ENCODE measurements around the gene CD86. TPM values are rescaled to one million over a fixed set of nuclear protein-coding genes. Genes with fewer than 3 reads are reported as not detected.

The CD86 gene
- total RNA-seq = 29.5 TPM
- long read RNA-seq, transcript CD86-202 (7 exons, 2,708 nt) = major isoform, 12 of 21 reads
- long read RNA-seq, partial matches to known transcripts = 1 of 21 reads
- long read RNA-seq, other reads (novel, unspliced or antisense) = 7 of 21 reads

GRCh38 chr3:122055215-122055614 lies at the start of gene CD86:
Gene CD86 (plus strand): TSS chr3:122055362. CDS start chr3:122055490, 128 bp downstream.
- intact Hi-C loops (cut with DNase I) = no loop called here
- peak; percentile 69 to 74 for ATAC-seq
- Histone ChIP-seq H3K9me3 (no peaks in the 10 kb centered on the region), H3K27ac (peak within 1 kb of the TSS; percentile 44), H3K4me1 (no peaks in the 10 kb centered on the region), H3K4me3 (peak within 1 kb of the TSS; percentile 41), H3K36me3 (no peaks in the 10 kb centered on the region), H3K27me3 (ENCODE audit: low read depth) (no peaks in the 10 kb centered on the region)
- no peak for TF ChIP-seq CTCF (IDR thresholded peaks at IDR 0.05)
- no peak for DNase-seq

GRCh38 chr3:122006267-122006666 lies 48.9 kb upstream of the CD86 start:
- no peak for ATAC-seq
- peaks cover 10% of the 10 kb centered on the region for H3K4me1 ChIP-seq
- H3K27me3 ChIP-seq (ENCODE audit: low read depth) = no peaks in the 10 kb centered on the region
- H3K9me3 ChIP-seq = no peaks in the 10 kb centered on the region
- no peak for TF ChIP-seq CTCF (IDR thresholded peaks at IDR 0.05)
- intact Hi-C loops (cut with DNase I) = no loop called here
- H3K36me3 ChIP-seq = peaks cover 3% of the 10 kb centered on the region
- DNase-seq = no peak
- no peak overlapping the region for H3K4me3 ChIP-seq
- no peak overlapping the region for H3K27ac ChIP-seq

GRCh38 chr3:122008166-122008565 lies 47.0 kb upstream of the CD86 start:
- intact Hi-C loops (cut with DNase I) = no loop called here
- no peak for TF ChIP-seq CTCF (IDR thresholded peaks at IDR 0.05)

GRCh38 chr3:122010506-122010905 lies 44.7 kb upstream of the CD86 start:
- H3K9me3 ChIP-seq = no peaks in the 10 kb centered on the region
- ATAC-seq (no peak), DNase-seq (no peak)
- intact Hi-C loops (cut with DNase I) = no loop called here
- TF ChIP-seq CTCF (IDR thresholded peaks at IDR 0.05) = no peak
- no peak overlapping the region for H3K27ac ChIP-seq
- no peaks in the 10 kb centered on the region for H3K36me3 ChIP-seq
- no peaks in the 10 kb centered on the region for H3K27me3 ChIP-seq (ENCODE audit: low read depth)
- no peaks in the 10 kb centered on the region for H3K4me1 ChIP-seq
- no peak overlapping the region for H3K4me3 ChIP-seq

More at GRCh38 chr3:122008166-122008565, 47.0 kb upstream of the CD86 start:
- H3K27me3 ChIP-seq (ENCODE audit: low read depth) = no peaks in the 10 kb centered on the region
- no peaks in the 10 kb centered on the region for H3K9me3 ChIP-seq
- no peak overlapping the region for H3K27ac ChIP-seq
- no peak for ATAC-seq
- no peaks in the 10 kb centered on the region for H3K36me3 ChIP-seq
- DNase-seq = no peak
- peaks cover 10% of the 10 kb centered on the region for H3K4me1 ChIP-seq
- H3K4me3 ChIP-seq = no peak overlapping the region

GRCh38 chr3:122011396-122011795 lies 43.8 kb upstream of the CD86 start:
- intact Hi-C loops (cut with DNase I) = no loop called here
- no peak for DNase-seq
- ATAC-seq = no peak
- H3K27ac ChIP-seq = no peak overlapping the region
- no peaks in the 10 kb centered on the region for H3K9me3 ChIP-seq
- no peaks in the 10 kb centered on the region for H3K36me3 ChIP-seq
- no peaks in the 10 kb centered on the region for H3K27me3 ChIP-seq (ENCODE audit: low read depth)
- no peak overlapping the region for H3K4me3 ChIP-seq
- no peaks in the 10 kb centered on the region for H3K4me1 ChIP-seq
- no peak for TF ChIP-seq CTCF (IDR thresholded peaks at IDR 0.05)

Measured in lower lobe of right lung (tissue), 2 donors.